Esophagus squamous epithelium (tissue), 5 donors: ENCODE results near the gene MALL. TPM values are rescaled to one million over a fixed set of nuclear protein-coding genes. Genes with fewer than 3 reads are reported as not detected.
"Not testable (repeated sequence)": the region's sequence is repeated elsewhere in the genome, so short reads cannot be mapped to it uniquely, and the experiment has no call there.

Source experiments
- DNase-seq: peaks from one replicate; lab custom pipeline; 2025; lab: John Stamatoyannopoulos, UW
- H3K27ac ChIP-seq, 4 donors: fragments of 200-600 bp; sonication (generic); one replicate each; pipeline ENCODE4 v1.5.1; 2016 to 2019; ENCODE audit warnings: mild to moderate bottlenecking in 1 of 4
- H3K27me3 ChIP-seq, 4 donors: fragments of 200-600 bp; sonication (generic); 1 replicate in 3 of 4; 2 replicates in 1 of 4; pipeline versions ENCODE4 v1.5.1 to v1.6.0; 2017 to 2021; ENCODE audit warnings: antibody characterized with exemption in 1 of 4
- H3K36me3 ChIP-seq, 3 donors: fragments of 200-600 bp; sonication (generic); one replicate each; pipeline ENCODE4 v1.5.1; 2016 to 2019
- H3K4me1 ChIP-seq, 3 donors: fragments of 200-600 bp; sonication (generic); one replicate each; pipeline ENCODE4 v1.5.1; 2017 to 2019
- H3K4me3 ChIP-seq, 4 donors: fragments of 200-600 bp; sonication (generic); 1 replicate in 3 of 4; 2 replicates in 1 of 4; pipeline ENCODE4 v1.5.1; 2016 to 2019; ENCODE audit warnings: mild to moderate bottlenecking in 2 of 4, moderate library complexity in 1 of 4
- H3K9me3 ChIP-seq, 3 donors: fragments of 200-600 bp; sonication (generic); one replicate each; pipeline ENCODE4 v1.5.1; 2016 to 2019
- CTCF ChIP-seq, 6 experiments: fragments of 450-650 bp in 4 of 6; fragments of 200-600 bp in 2 of 6; sonication (generic) in 2 of 6; IDR thresholded peaks; one replicate each; pipeline ENCODE4 v1.5.1; 2016 to 2019; ENCODE audit warnings: antibody characterized with exemption in 6 of 6, mild to moderate bottlenecking in 4 of 6, moderate library complexity in 4 of 6
- POLR2A ChIP-seq, 4 donors: fragments of 450-650 bp; IDR thresholded peaks; one replicate each; pipeline ENCODE4 v1.6.1; 2017; ENCODE audit warnings: antibody characterized with exemption in 4 of 4, mild to moderate bottlenecking in 4 of 4, moderate library complexity in 3 of 4
- WGBS, 2 donors: methylation state at CpG; one replicate each; pipeline ENCODE4 v1.1.5; 2018; 5-methylcytosine and 5-hydroxymethylcytosine counted together
- intact Hi-C: fragments of 100-400 bp; cut with DNase I; formaldehyde crosslinking; loops from one replicate; pipeline ENCODE4 v1.15.0; 2022
- total RNA-seq, 4 donors: library from RNA; depleted of rRNA; stranded (reverse); fragments of >200 nt; gene quantifications; one replicate each; pipeline ENCODE4 v1.1.0, GENCODE V29; 2016
- donor health status: DM: yes; HTN: yes; CAD: no.

Gene MALL
- total RNA-seq = 100 to 1,000 TPM; 146 to 534 (median 225) TPM

- H3K36me3 ChIP-seq = no peaks in the 10 kb centered on the region
- no peak for TF ChIP-seq CTCF (IDR thresholded peaks at IDR 0.05)
- peak in 3 of 4 donors; percentile 44 to 68 (median 67) for TF ChIP-seq POLR2A (IDR thresholded peaks at IDR 0.05)
- peak within 1 kb of the TSS; percentile 71 to 83 (median 74) for H3K4me3 ChIP-seq
- WGBS, 2 donors = 10 to 51% methylated on average over 10 to 12 of the region's 62 CpGs
- peaks cover 15 to 54% (median 22%) of the 10 kb centered on the region in 3 donors for H3K4me1 ChIP-seq
- intact Hi-C loops = no loop called here
- peaks cover 0 to 43% (median 0%) of the 10 kb centered on the region in 4 donors for H3K27me3 ChIP-seq
- no peaks in the 10 kb centered on the region for H3K9me3 ChIP-seq
- DNase-seq = no peak
- H3K27ac ChIP-seq = peak within 1 kb of the TSS; percentile 90 to 97 (median 94)
Measured at GRCh38 chr2:110115291-110116032, at the start of gene MALL. Gene MALL (minus strand): TSS chr2:110115822. CDS start chr2:110115792, 30 bp downstream.

- intact Hi-C loops = no loop called here
- TF ChIP-seq POLR2A (IDR thresholded peaks at IDR 0.05) = no peak
- peak; percentile 34 to 93 (median 84) for TF ChIP-seq CTCF (IDR thresholded peaks at IDR 0.05)
- Histone ChIP-seq H3K36me3 (no peaks in the 10 kb centered on the region), H3K9me3 (peaks cover 0 to 11% (median 10%) of the 10 kb centered on the region in 3 donors), H3K27me3 (no peaks in the 10 kb centered on the region), H3K4me1 (peaks cover 0 to 22% (median 0%) of the 10 kb centered on the region in 3 donors), H3K4me3 (no peak overlapping the region), H3K27ac (peak overlapping the region in 3 of 4 donors; percentile 25 to 69 (median 61))
- DNase-seq = no peak
- WGBS, 2 donors = 29 to 31% methylated on average over 4 of the region's 4 CpGs
Measured at GRCh38 chr2:110157153-110157793, 41.7 kb upstream of the MALL start.

GRCh38 chr2:110154828-110155227, 39.2 kb upstream of the MALL start:
- Histone ChIP-seq H3K9me3 (peaks cover 0 to 11% (median 10%) of the 10 kb centered on the region in 3 donors), H3K4me1 (peaks cover 0 to 27% (median 4%) of the 10 kb centered on the region in 3 donors)
- H3K36me3 ChIP-seq, H3K27me3 ChIP-seq, DNase-seq, H3K4me3 ChIP-seq, H3K27ac ChIP-seq, intact Hi-C loops: not testable (repeated sequence)
- WGBS, 2 donors = 92% methylated on average over 4 of the region's 4 CpGs

- DNase-seq, H3K36me3 ChIP-seq, H3K4me3 ChIP-seq, intact Hi-C loops, H3K27me3 ChIP-seq: not testable (repeated sequence)
- H3K4me1 ChIP-seq = peaks cover 4 to 33% (median 5%) of the 10 kb centered on the region in 3 donors
- H3K9me3 ChIP-seq = peaks cover 0 to 11% (median 10%) of the 10 kb centered on the region in 3 donors
- peak overlapping the region in 3 of 4 donors; percentile 4 to 50 (median 6) for H3K27ac ChIP-seq
- WGBS, 2 donors = 77 to 100% methylated on average over 2 of the region's 2 CpGs
Measured at GRCh38 chr2:110154188-110154587, 38.6 kb upstream of the MALL start.

GRCh38 chr2:110153416-110153815, 37.8 kb upstream of the MALL start:
- intact Hi-C loops = no loop called here
- TF ChIP-seq CTCF (IDR thresholded peaks at IDR 0.05) (no peak), POLR2A (IDR thresholded peaks at IDR 0.05) (no peak)
- no peak overlapping the region for H3K4me3 ChIP-seq
- 56 to 71% methylated on average over 2 of the region's 2 CpGs for WGBS, 2 donors
- no peak for DNase-seq
- H3K36me3 ChIP-seq = no peaks in the 10 kb centered on the region
- peak overlapping the region in 3 of 4 donors; percentile 4 to 50 (median 6) for H3K27ac ChIP-seq
- H3K9me3 ChIP-seq = peaks cover 0 to 11% (median 10%) of the 10 kb centered on the region in 3 donors
- peaks cover 4 to 38% (median 8%) of the 10 kb centered on the region in 3 donors for H3K4me1 ChIP-seq
- H3K27me3 ChIP-seq = no peaks in the 10 kb centered on the region

GRCh38 chr2:110152943-110153342, 37.3 kb upstream of the MALL start:
- WGBS, 2 donors = 41 to 68% methylated on average over 3 of the region's 3 CpGs
- TF ChIP-seq CTCF (IDR thresholded peaks at IDR 0.05) (no peak), POLR2A (IDR thresholded peaks at IDR 0.05) (no peak)
- no peaks in the 10 kb centered on the region for H3K36me3 ChIP-seq
- peak overlapping the region in 1 of 4 donors; percentile 50 for H3K27ac ChIP-seq
- H3K4me1 ChIP-seq = peaks cover 4 to 38% (median 8%) of the 10 kb centered on the region in 3 donors
- no peaks in the 10 kb centered on the region for H3K27me3 ChIP-seq
- DNase-seq = no peak
- peaks cover 0 to 11% (median 10%) of the 10 kb centered on the region in 3 donors for H3K9me3 ChIP-seq
- intact Hi-C loops = no loop called here
- no peak overlapping the region for H3K4me3 ChIP-seq
